Liver (tissue), 9 donors: ENCODE measurements around the gene TSHZ2. TPM values are rescaled to one million over a fixed set of nuclear protein-coding genes. Genes with fewer than 3 reads are reported as not detected.

Experiments used
- DNase-seq: peaks from one replicate; pipeline ENCODE4 v3.0.0-alpha.2; 2017; ENCODE audit warnings: low spot score
- H3K27ac ChIP-seq, 2 donors: one replicate each; pipeline ENCODE4 v1.7.0; 2013; ENCODE audit warnings: inconsistent platforms in 2 of 2, low read length in 2 of 2, control low read depth in 1 of 2, low read depth in 1 of 2, mild to moderate bottlenecking in 1 of 2
- H3K27me3 ChIP-seq, 4 donors: one replicate each; pipeline versions ENCODE4 v1.6.1 to v1.7.0; 2013; ENCODE audit warnings: low read length in 3 of 4, inconsistent platforms in 1 of 4, mild to moderate bottlenecking in 1 of 4, moderate library complexity in 1 of 4; ENCODE audit not compliant: control insufficient read depth in 4 of 4, insufficient read depth in 4 of 4
- H3K36me3 ChIP-seq, 4 donors: one replicate each; pipeline versions ENCODE4 v1.6.1 to v1.7.0; 2013; ENCODE audit warnings: low read length in 3 of 4, mild to moderate bottlenecking in 3 of 4, low read depth in 1 of 4, moderate library complexity in 1 of 4; ENCODE audit not compliant: control insufficient read depth in 4 of 4, insufficient read depth in 3 of 4
- H3K4me1 ChIP-seq, 4 donors: one replicate each; pipeline versions ENCODE4 v1.6.1 to v1.7.0; 2013; ENCODE audit warnings: low read length in 3 of 4, mild to moderate bottlenecking in 3 of 4, moderate library complexity in 1 of 4; ENCODE audit not compliant: control insufficient read depth in 4 of 4, insufficient read depth in 4 of 4
- H3K4me3 ChIP-seq, 3 donors: one replicate each; pipeline versions ENCODE4 v1.6.1 to v1.7.0; 2013; ENCODE audit warnings: low read length in 3 of 3, control low read depth in 1 of 3, low read depth in 1 of 3, mild to moderate bottlenecking in 1 of 3
- H3K9ac ChIP-seq, 2 donors: one replicate each; pipeline ENCODE4 v1.7.0; 2013; ENCODE audit warnings: low read length in 2 of 2, mild to moderate bottlenecking in 2 of 2, moderate library complexity in 2 of 2, control low read depth in 1 of 2, low read depth in 1 of 2
- H3K9me3 ChIP-seq, 4 donors: one replicate each; pipeline versions ENCODE4 v1.6.1 to v1.7.0; 2013; ENCODE audit warnings: low read length in 3 of 4; ENCODE audit not compliant: control insufficient read depth in 4 of 4
- CTCF ChIP-seq: fragments of 150-350 bp; IDR thresholded peaks from 2 replicates; pipeline ENCODE4 v1.5.1; 2017; ENCODE audit warnings: improper control_type of control experiment, low read depth, low read length; ENCODE audit not compliant: missing input control
- EGR1 ChIP-seq, 2 donors: IDR thresholded peaks; 2 replicates each; pipeline ENCODE4 v1.6.1; 2016 to 2018; ENCODE audit warnings: antibody characterized with exemption in 2 of 2, low read depth in 2 of 2
- FOXA1 ChIP-seq: IDR thresholded peaks from 2 replicates; pipeline ENCODE4 v1.6.1; 2016; ENCODE audit warnings: antibody characterized with exemption
- FOXA2 ChIP-seq: IDR thresholded peaks from 2 replicates; pipeline ENCODE4 v1.6.1; 2016; ENCODE audit warnings: antibody characterized with exemption
- HNF4A ChIP-seq, 2 donors: conservative IDR thresholded peaks; 2 replicates each; pipeline ENCODE4 v1.6.1; 2016; ENCODE audit warnings: antibody characterized with exemption in 2 of 2, mild to moderate bottlenecking in 2 of 2
- HNF4G ChIP-seq: IDR thresholded peaks from 2 replicates; pipeline ENCODE4 v1.6.1; 2016; ENCODE audit warnings: antibody characterized with exemption
- JUND ChIP-seq, 2 donors: IDR thresholded peaks; 2 replicates each; pipeline ENCODE4 v1.6.1; 2016; ENCODE audit warnings: antibody characterized with exemption in 2 of 2
- NR2F2 ChIP-seq: IDR thresholded peaks from 2 replicates; pipeline ENCODE4 v1.6.1; 2016; ENCODE audit warnings: antibody characterized with exemption
- RAD21 ChIP-seq, 2 donors: IDR thresholded peaks; 2 replicates each; pipeline ENCODE4 v1.6.1; 2016; ENCODE audit warnings: antibody characterized with exemption in 2 of 2, mild to moderate bottlenecking in 2 of 2
- REST ChIP-seq: IDR thresholded peaks from 2 replicates; pipeline ENCODE4 v1.6.1; 2016; ENCODE audit warnings: antibody characterized with exemption, mild to moderate bottlenecking
- RXRA ChIP-seq, 2 donors: IDR thresholded peaks; 2 replicates each; pipeline ENCODE4 v1.6.1; 2017 to 2018; ENCODE audit warnings: antibody characterized with exemption in 2 of 2, mild to moderate bottlenecking in 1 of 2
- SP1 ChIP-seq: IDR thresholded peaks from 2 replicates; pipeline ENCODE4 v1.6.1; 2018; ENCODE audit warnings: antibody characterized with exemption, mild to moderate bottlenecking
- WGBS: extraction: QIAGEN DNeasy Blood & Tissue Kit; methylation state at CpG from one replicate; pipeline ENCODE4 v1.1.7; 2013; 5-methylcytosine and 5-hydroxymethylcytosine counted together
- polyA plus RNA-seq, 2 donors: library from polyadenylated mRNA; stranded (reverse) in 1 of 2; unstranded in 1 of 2; fragments of 200-250 nt in 1 of 2; fragments of >200 nt in 1 of 2; fragmentation: Nextera tagmentation in 1 of 2; extraction: Ambion mirVana in 1 of 2; gene quantifications; one replicate each; pipeline versions ENCODE4 v1.2.1 to v1.2.3, GENCODE V29; 2013 to 2015
- total RNA-seq, 2 donors: library from RNA; depleted of rRNA; stranded (reverse); fragments of >200 nt; gene quantifications; one replicate each; pipeline ENCODE4 v1.2.3, GENCODE V29; 2014
- TF ChIP-seq, protein P1 (sequence below): IDR thresholded peaks from 2 replicates; pipeline ENCODE4 v1.6.1; 2016; ENCODE audit warnings: antibody characterized with exemption
- TF ChIP-seq, protein P2 (sequence below): IDR thresholded peaks from 2 replicates; pipeline ENCODE4 v1.6.1; 2016; ENCODE audit warnings: antibody characterized with exemption
- TF ChIP-seq, protein P3 (sequence below): IDR thresholded peaks from 2 replicates; pipeline ENCODE4 v1.6.1; 2016; ENCODE audit warnings: antibody characterized with exemption
- donor health status: healthy.
- donor health status: healthy.
- donor health status: healthy.
- donor health status: healthy.
- donor health status: healthy.

TSHZ2 gene
- total and polyA plus RNA-seq, 4 donors, result 2.9 to 11.3 (median 7.8) TPM

GRCh38 chr20:53299831-53300230 is 327.7 kb downstream of the TSHZ2 start:
- no peak for DNase-seq
- Histone ChIP-seq H3K27ac (no peak overlapping the region), H3K27me3 (no peaks in the 10 kb centered on the region), H3K4me1 (no peaks in the 10 kb centered on the region), H3K9me3 (no peaks in the 10 kb centered on the region), H3K4me3 (no peak overlapping the region), H3K36me3 (no peaks in the 10 kb centered on the region), H3K9ac (no peak overlapping the region)
- TF ChIP-seq EGR1 (IDR thresholded peaks at IDR 0.05; ENCODE audit: low read depth in 2 of 2) (no peak), HNF4A (conservative IDR thresholded peaks at IDR 0.05) (no peak)
- 62% methylated on average over 4 of the region's 4 CpGs for WGBS

DNA sequence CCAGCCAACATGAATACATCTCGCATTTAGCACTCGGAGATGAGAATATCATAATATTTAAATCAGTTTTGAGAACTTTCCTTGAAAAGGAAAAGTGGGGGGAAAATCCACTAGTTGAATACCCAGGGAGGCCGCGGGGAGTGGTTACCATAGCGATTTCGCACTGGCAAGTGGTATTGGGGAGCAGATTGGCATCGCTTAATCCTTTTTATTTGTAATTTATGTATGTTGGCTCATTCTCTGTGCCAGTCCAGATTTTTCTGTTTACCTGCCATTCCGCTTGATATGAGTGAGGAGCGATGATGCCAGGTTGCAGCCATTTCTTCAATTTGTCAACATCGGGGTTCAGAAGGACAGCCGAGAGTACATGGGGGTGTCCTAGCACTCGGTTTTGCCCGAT is 329.7 kb downstream of the TSHZ2 start:
- Histone ChIP-seq H3K9me3 (no peaks in the 10 kb centered on the region), H3K4me3 (no peak overlapping the region), H3K27me3 (no peaks in the 10 kb centered on the region), H3K27ac (no peak overlapping the region), H3K9ac (no peak overlapping the region), H3K4me1 (no peaks in the 10 kb centered on the region), H3K36me3 (no peaks in the 10 kb centered on the region)
- 97% methylated on average over 13 of the region's 13 CpGs for WGBS
- TF ChIP-seq RXRA (IDR thresholded peaks at IDR 0.05) (no peak), SP1 (no peak), NR2F2 (no peak), HNF4A (conservative IDR thresholded peaks at IDR 0.05) (no peak), FOXA1 (no peak), REST (no peak), CTCF (no peak), JUND (IDR thresholded peaks at IDR 0.05) (no peak), HNF4G (no peak), RAD21 (IDR thresholded peaks at IDR 0.05) (no peak), EGR1 (IDR thresholded peaks at IDR 0.05; ENCODE audit: low read depth in 2 of 2) (no peak), FOXA2 (no peak)
- TF ChIP-seq, protein P1, sequence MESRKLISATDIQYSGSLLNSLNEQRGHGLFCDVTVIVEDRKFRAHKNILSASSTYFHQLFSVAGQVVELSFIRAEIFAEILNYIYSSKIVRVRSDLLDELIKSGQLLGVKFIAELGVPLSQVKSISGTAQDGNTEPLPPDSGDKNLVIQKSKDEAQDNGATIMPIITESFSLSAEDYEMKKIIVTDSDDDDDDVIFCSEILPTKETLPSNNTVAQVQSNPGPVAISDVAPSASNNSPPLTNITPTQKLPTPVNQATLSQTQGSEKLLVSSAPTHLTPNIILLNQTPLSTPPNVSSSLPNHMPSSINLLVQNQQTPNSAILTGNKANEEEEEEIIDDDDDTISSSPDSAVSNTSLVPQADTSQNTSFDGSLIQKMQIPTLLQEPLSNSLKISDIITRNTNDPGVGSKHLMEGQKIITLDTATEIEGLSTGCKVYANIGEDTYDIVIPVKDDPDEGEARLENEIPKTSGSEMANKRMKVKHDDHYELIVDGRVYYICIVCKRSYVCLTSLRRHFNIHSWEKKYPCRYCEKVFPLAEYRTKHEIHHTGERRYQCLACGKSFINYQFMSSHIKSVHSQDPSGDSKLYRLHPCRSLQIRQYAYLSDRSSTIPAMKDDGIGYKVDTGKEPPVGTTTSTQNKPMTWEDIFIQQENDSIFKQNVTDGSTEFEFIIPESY, result no peak
- TF ChIP-seq, protein P2, sequence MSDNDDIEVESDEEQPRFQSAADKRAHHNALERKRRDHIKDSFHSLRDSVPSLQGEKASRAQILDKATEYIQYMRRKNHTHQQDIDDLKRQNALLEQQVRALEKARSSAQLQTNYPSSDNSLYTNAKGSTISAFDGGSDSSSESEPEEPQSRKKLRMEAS, result no peak
- TF ChIP-seq, protein P3, sequence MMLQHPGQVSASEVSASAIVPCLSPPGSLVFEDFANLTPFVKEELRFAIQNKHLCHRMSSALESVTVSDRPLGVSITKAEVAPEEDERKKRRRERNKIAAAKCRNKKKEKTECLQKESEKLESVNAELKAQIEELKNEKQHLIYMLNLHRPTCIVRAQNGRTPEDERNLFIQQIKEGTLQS, result no peak
- no peak for DNase-seq
